Measurements from ENCODE around the gene CFAP157. TPM values are rescaled to one million over a fixed set of nuclear protein-coding genes. Genes with fewer than 3 reads are reported as not detected.

CFAP157 gene
- polyA plus RNA-seq, 3 donors = 4.0 to 9.8 (median 5.2) TPM

Other genes with a start within 250 kb of the CFAP157 start
- gene STXBP1, start 94.7 kb upstream of the CFAP157 start, polyA plus RNA-seq (ENCODE audit: insufficient read length in 3 of 3) = 10 to 100 TPM; 28.9 to 35.2 (median 30.2) TPM
- gene PTRH1, start 8.7 kb downstream of the CFAP157 start, polyA plus RNA-seq (ENCODE audit: insufficient read length in 3 of 3) = 10 to 100 TPM in 2 of 3 donors, 1 to 10 TPM in 1; 7.3 to 13.8 (median 13.0) TPM
- gene TTC16, start 9.1 kb downstream of the CFAP157 start, polyA plus RNA-seq (ENCODE audit: insufficient read length in 3 of 3) = under 1 TPM; 0.11 to 0.41 (median 0.23) TPM
- 10 to 100 TPM; 12.1 to 19.0 (median 13.6) TPM for gene TOR2A, start 28.3 kb downstream of the CFAP157 start, polyA plus RNA-seq (ENCODE audit: insufficient read length in 3 of 3)
- gene SH2D3C, start 71.7 kb downstream of the CFAP157 start, polyA plus RNA-seq (ENCODE audit: insufficient read length in 3 of 3) = 10 to 100 TPM; 13.2 to 17.6 (median 16.1) TPM
- gene CDK9, start 79.0 kb downstream of the CFAP157 start, polyA plus RNA-seq (ENCODE audit: insufficient read length in 3 of 3) = 10 to 100 TPM; 67.5 to 75.5 (median 73.9) TPM
- 10 to 100 TPM; 38.9 to 45.5 (median 44.7) TPM for gene FPGS, start 95.9 kb downstream of the CFAP157 start, polyA plus RNA-seq (ENCODE audit: insufficient read length in 3 of 3)
- gene ENG, start 147.7 kb downstream of the CFAP157 start, polyA plus RNA-seq (ENCODE audit: insufficient read length in 3 of 3) = 10 to 100 TPM; 75.7 to 92.9 (median 83.7) TPM
- gene AK1, start 170.7 kb downstream of the CFAP157 start, polyA plus RNA-seq (ENCODE audit: insufficient read length in 3 of 3) = 10 to 100 TPM; 31.0 to 50.7 (median 36.3) TPM
- gene ST6GALNAC6, start 192.6 kb downstream of the CFAP157 start, polyA plus RNA-seq (ENCODE audit: insufficient read length in 3 of 3) = 10 to 100 TPM; 41.8 to 49.0 (median 42.4) TPM
- gene ST6GALNAC4, start 210.1 kb downstream of the CFAP157 start, polyA plus RNA-seq (ENCODE audit: insufficient read length in 3 of 3) = 10 to 100 TPM in 2 of 3 donors, 1 to 10 TPM in 1; 9.8 to 16.3 (median 13.1) TPM
- gene PIP5KL1, start 223.8 kb downstream of the CFAP157 start, polyA plus RNA-seq (ENCODE audit: insufficient read length in 3 of 3) = 1 to 10 TPM; 1.5 to 1.8 (median 1.7) TPM
- 10 to 100 TPM; 35.3 to 43.4 (median 36.3) TPM for gene DPM2, start 230.9 kb downstream of the CFAP157 start, polyA plus RNA-seq (ENCODE audit: insufficient read length in 3 of 3)